H1 (cell line): ENCODE results near the gene CNNM2.

Source experiments
- CTCF ChIP-seq, 3 experiments: IDR thresholded peaks; 1 replicate in 2 of 3; 2 replicates in 1 of 3; pipeline versions ENCODE4 v1.5.1 to v1.6.1; 2011; ENCODE audit warnings: low read length in 3 of 3, mild to moderate bottlenecking in 3 of 3, inconsistent platforms in 2 of 3, low read depth in 1 of 3, moderate library complexity in 1 of 3; ENCODE audit not compliant: insufficient read depth in 1 of 3; ENCODE audit errors: control extremely low read depth in 1 of 3
- EZH2 ChIP-seq: fragments of 200-600 bp; sonication (generic); IDR thresholded peaks from 2 replicates; pipeline ENCODE4 v1.7.1; 2012; ENCODE audit warnings: low read depth, mild to moderate bottlenecking, moderate library complexity, low read length, inconsistent platforms; ENCODE audit not compliant: severe bottlenecking
- SRF ChIP-seq: IDR thresholded peaks from 2 replicates; pipeline ENCODE4 v1.6.1; 2011; ENCODE audit warnings: mild to moderate bottlenecking, low read depth, low read length, moderate library complexity

DNA sequence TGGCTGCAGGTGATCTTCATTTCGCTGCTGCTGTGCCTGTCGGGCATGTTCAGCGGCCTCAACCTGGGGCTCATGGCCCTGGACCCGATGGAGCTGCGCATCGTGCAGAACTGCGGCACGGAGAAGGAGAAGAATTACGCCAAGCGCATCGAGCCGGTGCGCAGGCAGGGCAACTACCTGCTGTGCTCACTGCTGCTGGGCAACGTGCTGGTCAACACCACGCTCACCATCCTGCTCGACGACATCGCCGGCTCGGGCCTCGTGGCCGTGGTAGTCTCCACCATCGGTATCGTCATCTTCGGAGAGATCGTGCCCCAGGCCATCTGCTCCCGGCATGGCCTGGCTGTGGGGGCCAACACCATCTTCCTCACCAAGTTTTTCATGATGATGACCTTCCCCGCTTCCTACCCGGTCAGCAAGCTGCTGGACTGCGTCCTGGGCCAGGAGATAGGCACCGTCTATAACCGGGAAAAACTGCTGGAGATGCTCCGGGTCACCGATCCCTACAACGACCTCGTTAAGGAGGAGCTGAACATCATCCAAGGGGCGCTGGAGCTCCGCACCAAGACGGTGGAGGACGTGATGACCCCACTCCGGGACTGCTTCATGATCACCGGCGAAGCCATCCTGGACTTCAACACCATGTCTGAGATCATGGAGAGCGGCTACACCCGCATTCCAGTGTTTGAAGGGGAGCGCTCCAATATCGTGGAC lies 1.3 kb downstream of the CNNM2 start:
- TF ChIP-seq EZH2: peak; percentile 69
- TF ChIP-seq CTCF (IDR thresholded peaks at IDR 0.05; ENCODE audit: control extremely low read depth in 1 of 3, insufficient read depth in 1 of 3, low read depth in 1 of 3, low read length in 3 of 3): no peak
- no peak for TF ChIP-seq SRF
